GM12874 (cell line): ENCODE measurements around the gene ZNF865.

Experiments used
- TF ChIP-seq, protein P1 (sequence below): IDR thresholded peaks from 2 replicates; pipeline ENCODE4 v1.5.1; 2011; ENCODE audit warnings: low read depth, mild to moderate bottlenecking, control low read depth, low read length, moderate library complexity; ENCODE audit not compliant: insufficient read depth

ZNF865 gene

DNA sequence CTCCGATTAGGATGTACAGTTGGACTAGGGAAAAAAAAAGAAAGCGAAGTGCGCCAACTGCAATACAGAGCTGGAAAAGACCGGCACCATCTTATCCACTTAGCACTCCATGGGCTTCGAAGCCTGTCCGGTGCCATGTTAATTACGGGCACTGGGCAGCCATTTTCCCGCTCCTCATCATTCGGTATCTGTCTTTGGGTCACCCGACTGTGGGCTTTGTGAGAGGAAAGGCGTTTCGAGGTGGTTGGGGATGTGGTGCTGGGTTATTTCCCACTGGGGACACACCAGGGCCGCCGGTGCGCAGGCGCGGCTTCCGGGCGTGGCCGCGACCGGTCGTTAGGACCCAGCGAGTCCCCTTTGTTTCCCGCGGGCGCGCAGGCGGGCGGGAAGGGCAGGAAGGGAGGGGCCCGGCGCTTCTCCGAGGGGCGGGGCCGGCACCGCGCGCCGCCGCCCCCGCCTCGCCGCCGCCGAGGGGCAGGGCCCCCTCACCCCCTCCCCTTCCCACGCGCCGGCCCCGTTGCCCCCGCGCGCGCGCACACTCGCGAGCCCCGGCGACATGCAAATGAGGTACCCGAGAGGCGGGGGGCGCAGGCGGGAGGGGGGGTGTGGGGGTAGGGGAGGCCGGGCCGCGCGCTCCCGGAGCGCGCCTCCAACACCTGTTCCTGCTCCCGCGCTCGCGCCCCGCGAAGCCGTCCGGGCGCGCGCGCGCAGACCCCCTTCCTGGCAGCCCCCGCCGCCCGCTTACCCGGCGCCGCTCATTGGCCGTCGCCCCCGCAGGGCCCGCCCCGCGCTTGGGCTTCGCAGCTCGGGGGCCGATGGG, 5.4 kb upstream of the ZNF865 start, which contains the start of gene ZNF524:
TSS of gene ZNF524 (plus strand) at position 447 of the 820 bp plus-strand sequence. CDS start 1,825 bp downstream, outside the sequence.
- TF ChIP-seq, protein P1, sequence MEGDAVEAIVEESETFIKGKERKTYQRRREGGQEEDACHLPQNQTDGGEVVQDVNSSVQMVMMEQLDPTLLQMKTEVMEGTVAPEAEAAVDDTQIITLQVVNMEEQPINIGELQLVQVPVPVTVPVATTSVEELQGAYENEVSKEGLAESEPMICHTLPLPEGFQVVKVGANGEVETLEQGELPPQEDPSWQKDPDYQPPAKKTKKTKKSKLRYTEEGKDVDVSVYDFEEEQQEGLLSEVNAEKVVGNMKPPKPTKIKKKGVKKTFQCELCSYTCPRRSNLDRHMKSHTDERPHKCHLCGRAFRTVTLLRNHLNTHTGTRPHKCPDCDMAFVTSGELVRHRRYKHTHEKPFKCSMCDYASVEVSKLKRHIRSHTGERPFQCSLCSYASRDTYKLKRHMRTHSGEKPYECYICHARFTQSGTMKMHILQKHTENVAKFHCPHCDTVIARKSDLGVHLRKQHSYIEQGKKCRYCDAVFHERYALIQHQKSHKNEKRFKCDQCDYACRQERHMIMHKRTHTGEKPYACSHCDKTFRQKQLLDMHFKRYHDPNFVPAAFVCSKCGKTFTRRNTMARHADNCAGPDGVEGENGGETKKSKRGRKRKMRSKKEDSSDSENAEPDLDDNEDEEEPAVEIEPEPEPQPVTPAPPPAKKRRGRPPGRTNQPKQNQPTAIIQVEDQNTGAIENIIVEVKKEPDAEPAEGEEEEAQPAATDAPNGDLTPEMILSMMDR: no peak

DNA sequence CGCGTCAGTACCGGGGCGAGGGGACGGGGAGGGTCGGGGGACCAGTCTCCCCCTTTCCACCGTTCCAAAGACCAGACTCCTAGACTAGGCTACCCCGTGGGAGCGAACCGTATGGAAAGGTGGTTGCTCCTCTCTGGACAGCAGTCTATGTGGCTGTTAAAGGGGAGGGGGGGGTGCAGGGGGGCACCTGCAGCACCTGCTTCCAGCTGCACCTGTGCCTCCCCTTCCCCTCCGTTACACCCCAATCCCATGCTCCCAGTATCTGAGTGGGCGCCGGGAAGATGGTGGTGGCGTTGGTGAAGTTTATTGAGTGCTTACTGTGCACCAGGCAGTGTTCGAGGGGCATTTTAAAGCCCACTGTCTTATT, 4.8 kb upstream of the ZNF865 start:
- TF ChIP-seq, protein P1: no peak

DNA sequence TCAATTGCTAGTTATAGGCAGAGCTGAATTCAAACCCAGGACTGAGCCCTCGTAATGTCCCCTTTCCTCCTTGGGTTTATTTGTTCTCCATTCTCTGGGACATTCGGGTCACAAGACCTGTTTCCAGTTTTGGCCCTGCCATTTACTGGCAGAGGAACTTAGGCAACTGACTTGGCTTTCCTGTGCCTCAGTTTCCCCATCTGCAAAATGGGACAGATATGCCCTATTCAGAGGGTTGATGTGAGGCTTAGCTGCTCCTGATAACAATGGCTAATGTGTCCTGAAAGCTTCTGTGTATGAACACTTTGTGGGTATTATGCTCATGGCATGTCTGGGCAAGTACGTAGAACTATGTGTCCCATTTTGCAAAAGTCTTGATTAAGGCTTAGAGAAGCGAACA, 4.4 kb upstream of the ZNF865 start:
- TF ChIP-seq, protein P1: no peak

DNA sequence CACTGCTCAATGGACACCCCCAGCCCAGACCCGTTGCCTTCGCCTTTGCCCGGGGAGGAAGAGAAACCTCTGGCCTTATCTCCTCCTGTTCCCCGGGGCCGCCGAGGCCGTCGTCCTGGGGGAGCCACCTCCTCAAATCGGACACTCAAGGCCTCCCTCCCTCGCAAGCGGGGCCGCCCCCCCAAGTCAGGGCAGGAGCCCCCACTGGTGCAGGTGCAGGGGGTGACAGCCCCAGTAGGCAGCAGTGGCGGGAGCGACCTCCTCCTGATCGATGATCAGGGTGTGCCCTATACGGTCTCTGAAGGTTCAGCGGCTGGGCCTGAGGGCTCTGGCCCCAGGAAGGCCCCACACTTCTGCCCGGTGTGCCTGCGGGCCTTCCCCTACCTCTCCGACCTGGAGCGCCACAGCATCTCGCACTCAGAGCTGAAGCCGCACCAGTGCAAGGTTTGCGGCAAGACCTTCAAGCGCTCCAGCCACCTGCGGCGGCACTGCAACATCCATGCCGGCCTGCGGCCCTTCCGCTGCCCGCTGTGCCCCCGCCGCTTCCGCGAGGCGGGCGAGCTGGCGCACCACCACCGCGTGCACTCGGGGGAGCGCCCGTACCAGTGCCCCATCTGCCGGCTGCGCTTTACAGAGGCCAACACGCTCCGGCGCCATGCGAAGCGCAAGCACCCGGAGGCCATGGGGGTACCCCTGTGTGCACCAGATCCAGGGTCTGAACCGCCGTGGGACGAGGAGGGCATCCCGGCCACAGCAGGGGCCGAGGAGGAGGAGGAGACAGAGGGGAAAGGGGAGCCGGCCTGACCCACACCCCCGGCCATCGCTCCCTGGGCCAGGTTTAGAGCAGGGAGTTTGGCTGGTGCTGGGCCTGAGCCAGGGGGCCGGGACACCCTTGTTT, 3.1 kb upstream of the ZNF865 start:
- TF ChIP-seq, protein P1: no peak

DNA sequence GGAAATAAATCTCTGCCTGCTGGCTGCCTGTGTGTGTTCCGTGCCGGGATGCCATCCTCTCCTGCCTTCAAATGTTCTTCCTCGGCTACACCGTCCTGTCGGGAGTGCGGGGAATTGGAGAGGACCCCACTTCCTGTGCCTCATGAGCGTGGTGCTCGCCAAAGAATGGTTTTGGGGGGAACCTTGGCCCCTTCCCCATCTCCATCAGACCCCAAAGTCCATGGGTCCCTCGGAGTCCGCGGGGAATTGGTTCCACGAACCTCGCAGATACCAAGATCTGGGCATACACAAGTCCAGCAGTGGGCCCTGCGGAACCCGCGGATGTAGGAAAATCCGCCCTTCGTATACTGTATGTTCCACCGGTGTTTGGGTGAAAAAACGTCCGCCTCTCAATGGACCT, 2.3 kb upstream of the ZNF865 start:
- TF ChIP-seq, protein P1: no peak

DNA sequence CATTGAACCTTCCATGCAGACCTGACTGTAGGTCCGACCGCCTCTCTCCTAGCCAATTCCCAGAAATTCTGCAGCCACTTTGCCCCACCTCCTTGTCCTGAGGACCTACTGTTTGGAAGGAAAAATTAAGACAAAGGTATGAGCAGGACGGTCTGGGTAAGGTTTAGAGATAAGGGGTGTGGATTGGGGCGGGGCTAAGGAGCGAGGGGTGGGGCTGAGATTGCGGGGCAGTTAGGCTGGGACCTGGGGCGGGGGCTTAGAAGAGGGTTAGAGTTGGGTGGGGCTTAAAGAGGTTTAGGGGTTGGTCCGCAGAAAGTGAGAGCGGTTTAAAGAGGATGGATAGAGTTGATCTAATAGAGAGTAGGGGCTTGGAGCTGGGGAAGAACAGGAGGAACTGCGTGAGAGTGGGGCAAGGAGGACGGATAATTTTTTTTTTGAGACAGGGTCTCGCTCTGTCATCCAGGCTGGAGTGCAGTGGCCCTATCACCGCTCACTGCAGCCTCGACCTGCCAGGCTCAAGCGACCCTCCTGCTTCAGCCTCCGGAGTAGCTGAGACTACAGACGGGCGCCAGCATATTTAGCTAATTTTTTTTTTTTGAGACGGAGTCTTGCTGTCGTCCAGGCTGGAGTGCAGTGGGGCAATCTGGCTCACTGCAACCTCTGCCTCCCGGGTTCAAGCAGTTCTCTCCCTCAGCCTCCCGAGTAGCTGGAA, 1.7 kb upstream of the ZNF865 start:
- TF ChIP-seq, protein P1: no peak

DNA sequence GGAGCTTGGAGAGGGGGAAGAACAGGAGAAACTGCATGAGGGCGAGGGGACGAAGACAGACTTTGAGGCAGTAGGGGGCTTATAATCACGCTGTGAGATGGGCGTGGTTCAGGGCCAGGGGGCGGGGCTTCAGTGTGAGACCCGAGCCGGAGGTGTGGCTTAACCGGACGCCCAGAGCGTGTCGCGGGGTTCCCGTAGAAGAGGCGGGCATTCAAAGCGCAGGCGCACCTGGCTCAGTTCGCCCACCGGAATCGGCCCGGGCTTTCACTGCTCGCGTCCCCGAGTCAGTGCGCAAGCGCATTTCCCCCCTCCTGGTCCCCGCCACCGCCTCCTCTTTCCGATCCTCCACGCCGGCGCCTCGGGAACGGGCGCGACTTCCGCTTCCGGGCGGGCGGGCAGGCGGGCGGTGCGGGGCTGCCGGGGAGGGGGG, 225 bp upstream of the ZNF865 start:
- TF ChIP-seq, protein P1: no peak
